Muscle of arm (tissue), 12 donors: ENCODE measurements around the gene RAB44. TPM values are rescaled to one million over a fixed set of nuclear protein-coding genes. Genes with fewer than 3 reads are reported as not detected.
"Not testable (repeated sequence)": the region's sequence is repeated elsewhere in the genome, so short reads cannot be mapped to it uniquely, and the experiment has no call there.

ENCODE experiments used
- DNase-seq: peaks from one replicate; pipeline ENCODE4 v3.0.0-alpha.2; 2013
- polyA plus RNA-seq, 12 donors: library from polyadenylated mRNA; unstranded; fragments of 120-200 nt; gene quantifications; one replicate each; pipeline ENCODE4 v1.2.1, GENCODE V29; 2013; ENCODE audit not compliant: insufficient read length in 12 of 12

RAB44 gene
- polyA plus RNA-seq, 12 donors: 0.04 to 0.50 (median 0.10) TPM; not detected in 4

DNA sequence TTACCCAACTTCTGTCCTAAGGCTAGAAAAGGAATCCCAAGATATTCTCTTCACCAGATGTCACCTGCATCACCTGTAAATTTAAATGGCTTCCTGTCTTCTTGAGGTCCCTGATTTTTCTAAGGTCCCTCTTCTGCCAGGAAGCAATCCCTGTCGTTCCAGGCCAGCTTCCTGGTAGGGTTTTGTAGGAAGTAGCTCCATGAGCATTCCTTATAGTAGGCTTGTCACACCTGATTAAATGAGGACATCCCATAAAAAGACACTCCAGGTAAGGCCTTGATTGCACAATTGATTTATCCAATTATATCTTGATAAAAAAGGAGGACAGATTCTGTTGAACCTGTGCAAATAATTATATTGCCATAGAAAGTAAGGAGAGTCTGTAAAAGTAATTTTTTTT lies 8.7 kb downstream of the RAB44 start:
- no peak for DNase-seq

DNA sequence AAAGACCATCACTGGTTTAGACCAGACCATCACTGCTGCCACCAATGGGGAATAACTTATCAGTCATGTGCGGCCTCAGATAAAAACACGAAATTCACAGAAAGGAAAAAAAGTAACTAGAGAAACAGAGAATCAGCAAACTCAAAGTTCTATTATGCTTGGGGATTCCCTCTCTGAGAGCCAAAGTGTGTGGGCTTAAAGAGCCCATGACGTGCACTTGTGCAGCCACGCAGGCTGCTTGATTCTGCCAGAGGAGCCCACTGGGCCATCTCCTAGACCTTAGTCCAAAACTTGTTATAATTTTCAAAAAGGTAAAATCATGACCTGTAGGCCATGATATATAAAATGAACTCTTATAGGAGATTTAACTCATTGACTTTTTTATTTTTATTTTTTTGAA lies 15.2 kb downstream of the RAB44 start:
- DNase-seq: no peak

DNA sequence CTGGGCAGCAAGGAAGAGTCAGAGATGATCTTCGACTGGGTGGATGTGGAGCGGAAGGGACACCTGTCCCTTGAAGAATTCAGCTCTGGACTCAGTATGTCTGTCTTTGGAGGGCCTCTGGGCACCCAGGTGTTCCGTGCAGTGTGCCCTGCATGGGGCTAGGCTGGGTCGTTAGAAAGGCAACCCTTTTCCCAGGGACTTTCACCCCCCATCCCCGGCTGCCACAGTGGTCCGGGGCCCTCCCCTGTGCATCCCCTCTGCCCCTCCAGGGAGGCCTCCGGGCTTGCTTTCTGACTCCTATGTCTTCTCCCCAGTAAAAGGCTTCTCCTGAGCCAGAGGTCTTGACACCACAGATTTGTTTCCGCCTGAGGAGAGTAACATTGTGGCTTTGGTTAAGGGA lies 16.2 kb downstream of the RAB44 start:
- DNase-seq: no peak

DNA sequence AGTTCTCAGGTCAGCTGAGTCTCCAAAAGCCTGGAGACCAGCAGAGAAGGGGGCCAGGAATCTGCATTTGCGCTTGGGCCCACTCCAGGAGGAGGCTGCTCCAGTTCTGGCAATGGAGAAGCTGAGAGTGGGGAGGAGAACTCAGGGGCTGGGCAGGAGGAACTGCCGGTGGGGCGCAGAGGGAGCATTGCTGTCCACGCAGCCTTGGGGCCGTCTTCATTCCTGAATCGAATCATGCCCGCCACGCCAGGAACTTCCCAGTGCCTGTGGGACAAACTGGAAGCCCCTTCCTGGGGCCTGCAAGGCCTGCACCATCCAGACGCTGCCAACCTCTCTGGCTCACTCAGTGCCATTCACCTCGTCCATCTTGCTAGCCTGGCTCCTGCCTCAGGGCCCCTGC lies 16.9 kb downstream of the RAB44 start:
- DNase-seq: no peak

DNA sequence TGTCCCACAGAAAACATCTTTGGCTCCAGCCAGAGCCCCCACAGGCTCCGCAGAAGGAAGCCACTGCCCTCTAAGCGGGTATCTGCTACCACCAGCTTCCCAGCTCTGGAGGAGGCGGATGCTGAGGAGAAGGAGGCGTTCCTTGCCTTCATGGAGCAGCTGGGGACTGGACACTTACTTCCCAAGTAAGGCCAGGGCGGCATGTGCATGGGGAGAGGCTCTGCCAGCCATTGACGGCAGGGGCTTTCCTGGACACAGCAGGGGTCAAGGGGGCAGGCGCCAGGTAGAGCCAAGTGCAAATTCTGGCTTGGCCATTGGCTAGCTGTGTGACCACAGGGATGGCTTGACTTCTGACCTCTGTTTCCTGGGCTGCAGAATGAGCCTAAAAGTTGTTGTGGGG lies 17.8 kb downstream of the RAB44 start:
- DNase-seq: no peak

DNA sequence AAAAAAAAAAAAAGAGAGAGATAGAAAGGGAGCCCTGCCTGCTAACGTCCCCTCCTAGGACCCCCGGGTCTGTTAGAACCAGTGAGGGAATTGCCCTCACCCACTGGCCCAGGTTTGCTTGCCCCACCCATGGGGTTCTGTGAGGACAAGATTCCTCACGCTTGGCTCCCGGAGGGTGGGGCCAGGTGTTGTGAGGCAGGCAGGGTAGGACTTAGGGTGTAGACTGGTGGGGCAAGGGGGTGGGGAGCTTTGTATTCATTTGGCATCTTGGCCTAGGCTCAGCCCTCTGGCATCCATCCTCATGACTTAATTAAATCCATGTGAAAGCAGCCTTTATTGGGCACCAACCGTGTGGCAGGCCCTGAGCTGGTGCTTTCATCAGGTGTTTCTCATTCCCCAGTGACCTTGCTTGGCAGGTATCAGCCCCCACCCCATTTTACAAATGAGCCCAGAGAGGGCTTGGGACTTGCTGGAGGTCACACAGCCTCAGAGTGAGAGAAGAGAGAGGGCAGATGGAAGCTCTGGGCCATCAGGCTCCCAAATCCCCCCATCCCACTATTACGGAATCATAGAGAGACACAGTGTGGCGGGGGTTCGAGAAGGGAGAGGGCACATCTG lies 19.0 kb downstream of the RAB44 start:
- DNase-seq: no peak

DNA sequence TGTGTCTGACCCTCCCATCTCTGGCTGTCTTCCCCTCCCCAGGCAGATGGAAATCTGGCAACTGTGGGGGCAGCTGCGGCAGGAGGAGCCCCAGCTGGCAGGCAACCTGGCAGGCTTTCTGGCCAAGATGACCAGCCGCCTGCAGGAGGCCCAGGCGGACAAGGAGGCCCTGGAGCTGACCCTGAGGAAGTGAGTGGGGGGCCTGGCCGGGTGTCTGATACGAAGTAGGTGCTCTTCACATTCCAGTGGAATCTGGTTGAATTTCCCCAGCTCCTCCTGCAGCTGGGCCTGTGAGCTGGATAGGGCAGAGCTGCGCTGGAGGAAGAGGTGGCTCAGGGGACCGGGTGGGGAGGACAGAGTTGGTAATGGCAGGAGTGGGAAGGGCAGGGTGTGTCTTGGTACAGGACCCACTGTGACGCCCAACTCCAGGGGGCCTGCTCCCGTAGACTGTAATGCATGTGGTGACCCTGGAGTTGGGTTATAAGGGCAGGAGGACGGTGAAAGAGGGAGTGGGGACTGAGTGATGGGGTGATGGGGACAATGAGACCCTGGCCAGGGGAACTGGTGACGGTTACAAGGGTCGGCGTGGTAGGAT lies 19.7 kb downstream of the RAB44 start:
- no peak for DNase-seq

DNA sequence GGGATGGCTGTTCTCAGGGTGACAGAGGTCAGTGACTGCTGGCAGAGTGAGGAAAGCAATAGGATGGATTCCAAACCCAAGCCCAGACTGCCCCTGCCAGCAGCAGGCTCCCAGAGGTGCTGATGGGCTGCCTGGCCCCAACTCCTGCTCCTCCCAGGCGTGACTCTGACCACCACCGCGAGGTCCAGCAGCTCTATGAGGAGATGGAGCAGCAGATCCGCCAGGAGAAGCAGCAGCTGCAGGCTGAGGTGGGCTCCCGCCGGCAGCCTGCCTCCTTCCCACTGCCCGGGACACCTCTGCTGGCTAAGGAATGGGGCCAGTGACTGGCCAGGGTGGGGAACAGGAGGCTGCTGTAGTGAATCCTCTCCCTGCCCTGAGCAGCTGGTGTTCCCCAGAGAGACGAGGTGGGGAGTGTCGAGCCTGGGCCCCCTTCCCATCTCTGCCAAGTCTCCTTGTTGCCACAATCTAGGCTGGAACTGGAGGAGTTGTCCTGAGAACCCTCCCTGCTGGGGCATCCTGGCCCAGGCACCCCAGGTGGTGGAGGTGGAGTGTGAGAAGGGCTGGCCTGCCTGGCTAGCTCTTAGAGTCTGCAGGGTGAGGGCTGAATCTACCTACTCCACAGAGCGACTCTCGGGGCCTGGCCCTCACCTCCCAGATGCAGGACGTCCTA lies 20.4 kb downstream of the RAB44 start:
- no peak for DNase-seq

DNA sequence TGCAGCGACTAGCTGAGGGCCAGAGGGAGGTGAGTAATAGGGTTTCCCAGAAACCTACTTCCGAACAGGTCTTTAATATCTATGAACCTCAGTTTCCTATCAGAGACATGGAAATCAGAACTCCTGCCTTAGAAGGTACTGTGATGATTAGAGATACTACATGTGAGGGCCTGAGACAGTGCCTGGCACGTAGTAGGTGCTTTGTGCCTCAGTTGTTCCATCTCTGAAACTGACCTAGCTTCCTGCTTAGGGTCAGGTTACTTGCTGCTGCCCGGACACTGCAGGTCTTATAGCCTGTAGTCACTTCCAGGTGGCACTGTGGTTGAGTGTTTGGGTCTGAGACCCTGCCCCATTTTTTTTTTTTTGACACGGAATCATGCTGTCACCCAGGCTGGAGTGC lies 20.9 kb downstream of the RAB44 start:
- no peak for DNase-seq

DNA sequence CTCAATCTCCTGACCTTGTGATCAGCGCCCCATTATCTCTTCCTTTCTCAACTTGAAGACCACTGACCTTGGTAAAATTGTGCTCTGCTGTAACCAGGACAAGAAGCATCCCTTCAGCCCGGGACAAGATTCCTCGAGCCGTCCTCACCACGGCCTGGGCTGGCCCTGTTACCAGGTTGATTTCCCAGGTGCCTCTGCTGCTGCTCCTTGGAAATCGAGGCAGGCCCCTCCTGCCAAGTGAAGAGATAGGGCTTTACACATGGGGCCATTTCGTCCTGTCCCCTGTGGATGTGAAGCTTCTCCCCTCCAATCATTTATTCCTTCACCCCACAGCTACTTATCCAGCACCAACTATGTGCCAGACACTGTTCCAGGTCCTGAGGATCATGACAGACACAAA lies 21.5 kb downstream of the RAB44 start:
- DNase-seq: no peak

DNA sequence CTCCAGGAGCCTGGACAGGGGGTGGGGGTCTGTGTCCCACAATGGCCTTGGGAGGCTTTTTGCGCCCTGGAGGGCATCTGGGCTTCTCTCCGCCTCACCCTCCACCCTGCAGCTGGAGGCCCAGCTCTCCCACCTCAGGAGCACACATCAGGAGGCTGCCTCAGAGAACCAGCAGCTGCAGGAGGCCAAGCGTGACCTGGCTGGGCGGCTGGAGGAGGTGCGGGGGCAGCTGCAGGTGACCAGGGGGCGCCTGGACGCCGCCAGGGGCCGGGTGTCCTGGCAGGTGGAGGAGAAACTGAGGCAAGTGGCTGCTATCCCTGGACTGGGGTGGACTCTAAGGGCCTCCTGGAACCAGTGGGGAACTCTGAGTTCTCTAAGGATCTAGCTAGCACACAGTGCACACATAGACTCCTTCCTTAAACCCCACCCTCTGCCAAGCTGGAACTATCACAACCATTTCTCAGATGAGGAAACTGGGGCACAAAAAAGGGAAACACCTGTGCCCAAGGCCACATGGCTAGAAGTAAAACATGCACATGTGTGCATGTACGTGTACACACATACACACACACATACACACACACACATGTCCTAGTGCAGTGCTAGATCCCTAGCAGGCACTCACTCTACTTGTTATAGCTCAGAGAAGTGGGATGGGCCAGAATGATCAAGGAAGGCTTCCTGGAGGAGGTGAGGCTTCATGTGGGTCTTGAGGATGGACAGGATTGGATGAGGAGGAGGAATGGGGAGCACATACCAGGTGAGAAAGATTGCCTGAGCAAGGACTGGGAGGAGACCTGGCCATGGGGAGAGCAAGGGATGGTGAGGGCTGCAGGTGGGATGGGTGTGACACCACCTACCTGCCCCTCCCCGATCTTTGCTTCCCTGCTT lies 22.9 kb downstream of the RAB44 start:
- DNase-seq: no peak

DNA sequence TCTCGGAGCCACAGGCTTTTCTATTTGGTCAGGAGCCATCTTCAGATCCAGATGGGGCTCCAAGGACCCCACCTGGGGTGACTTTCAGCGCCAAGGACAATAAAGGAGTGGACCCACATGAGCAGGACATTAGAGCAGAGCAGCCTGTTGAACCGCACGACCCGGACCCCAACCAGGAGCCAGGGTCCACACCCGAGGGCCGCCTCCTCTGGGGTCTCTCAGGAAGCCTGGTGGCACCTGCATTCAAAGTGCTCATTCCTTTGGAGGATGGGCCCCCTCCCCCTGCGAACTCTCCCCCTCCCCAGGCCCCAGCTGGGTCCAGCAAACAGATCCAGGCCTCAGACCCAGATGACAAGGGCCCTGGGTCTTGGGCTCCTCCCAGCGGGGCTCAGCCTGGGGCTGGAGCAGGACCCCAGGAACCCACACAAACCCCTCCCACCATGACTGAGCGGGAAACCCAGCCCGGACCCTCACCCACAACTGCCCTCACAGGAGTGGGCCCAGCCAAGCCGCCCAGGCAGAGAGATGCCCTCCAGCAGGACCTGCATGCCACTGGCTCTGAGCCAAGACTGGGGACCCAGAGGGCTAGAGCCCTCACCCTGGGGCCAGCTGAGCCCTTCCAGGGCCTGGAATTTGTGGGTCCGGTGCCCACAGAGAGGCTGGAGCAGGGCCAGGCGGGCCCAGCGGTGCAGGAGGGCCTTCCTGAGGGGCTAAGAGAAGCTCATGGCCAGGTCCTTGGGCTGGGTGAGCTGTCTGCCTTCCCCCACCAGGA lies 23.9 kb downstream of the RAB44 start:
- DNase-seq: no peak

DNA sequence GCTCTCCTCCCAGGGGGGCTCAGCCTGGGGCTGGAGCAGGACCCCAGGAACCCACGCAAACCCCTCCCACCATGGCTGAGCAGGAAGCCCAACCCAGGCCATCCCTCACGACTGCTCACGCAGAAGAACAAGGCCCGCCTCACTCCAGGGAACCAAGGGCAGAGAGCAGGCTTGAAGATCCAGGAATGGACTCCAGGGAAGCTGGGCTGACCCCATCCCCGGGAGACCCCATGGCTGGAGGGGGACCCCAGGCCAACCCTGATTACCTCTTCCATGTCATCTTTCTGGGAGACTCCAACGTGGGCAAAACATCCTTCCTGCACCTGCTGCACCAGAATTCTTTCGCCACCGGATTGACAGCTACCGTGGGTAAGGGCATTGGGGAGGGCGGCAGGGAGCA lies 24.7 kb downstream of the RAB44 start:
- DNase-seq: no peak

DNA sequence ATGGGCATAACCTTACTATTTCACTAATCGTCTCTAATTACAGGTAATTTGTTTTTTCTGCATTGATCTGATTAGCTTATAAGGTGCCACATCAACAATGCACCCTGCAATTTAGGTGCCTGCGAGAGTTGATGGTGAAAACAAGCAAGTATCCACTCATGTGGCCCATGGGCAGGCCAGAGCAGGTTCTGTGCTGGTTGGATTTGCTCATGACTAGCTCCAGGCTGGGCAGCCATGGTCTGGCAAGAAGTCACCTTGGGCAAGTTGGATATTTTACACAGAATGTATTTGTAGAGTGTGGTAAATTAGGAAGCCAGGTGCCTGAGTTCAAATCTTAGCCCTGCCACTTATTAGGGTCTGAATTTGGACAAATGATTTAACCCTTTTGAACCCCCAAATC lies 25.3 kb downstream of the RAB44 start:
- DNase-seq: no peak

DNA sequence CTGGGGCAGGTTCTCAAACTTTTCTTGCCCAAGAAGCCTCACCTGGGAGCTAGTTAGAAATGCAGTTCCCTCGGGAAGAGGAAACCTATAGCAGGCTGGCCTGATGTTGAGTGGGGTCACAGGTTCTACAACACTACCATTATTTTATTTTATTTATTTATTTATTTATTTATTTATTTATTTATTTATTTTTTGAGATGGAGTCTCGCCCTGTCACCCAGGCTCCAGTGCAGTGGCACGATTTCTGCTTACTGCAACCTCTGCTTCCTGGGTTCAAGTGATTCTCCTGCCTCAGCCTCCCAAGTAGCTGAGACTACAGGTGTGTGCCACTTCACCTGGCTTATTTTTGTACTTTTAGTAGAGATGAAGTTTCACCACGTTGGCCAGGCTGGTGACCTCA lies 26.4 kb downstream of the RAB44 start:
- not testable (repeated sequence) for DNase-seq

DNA sequence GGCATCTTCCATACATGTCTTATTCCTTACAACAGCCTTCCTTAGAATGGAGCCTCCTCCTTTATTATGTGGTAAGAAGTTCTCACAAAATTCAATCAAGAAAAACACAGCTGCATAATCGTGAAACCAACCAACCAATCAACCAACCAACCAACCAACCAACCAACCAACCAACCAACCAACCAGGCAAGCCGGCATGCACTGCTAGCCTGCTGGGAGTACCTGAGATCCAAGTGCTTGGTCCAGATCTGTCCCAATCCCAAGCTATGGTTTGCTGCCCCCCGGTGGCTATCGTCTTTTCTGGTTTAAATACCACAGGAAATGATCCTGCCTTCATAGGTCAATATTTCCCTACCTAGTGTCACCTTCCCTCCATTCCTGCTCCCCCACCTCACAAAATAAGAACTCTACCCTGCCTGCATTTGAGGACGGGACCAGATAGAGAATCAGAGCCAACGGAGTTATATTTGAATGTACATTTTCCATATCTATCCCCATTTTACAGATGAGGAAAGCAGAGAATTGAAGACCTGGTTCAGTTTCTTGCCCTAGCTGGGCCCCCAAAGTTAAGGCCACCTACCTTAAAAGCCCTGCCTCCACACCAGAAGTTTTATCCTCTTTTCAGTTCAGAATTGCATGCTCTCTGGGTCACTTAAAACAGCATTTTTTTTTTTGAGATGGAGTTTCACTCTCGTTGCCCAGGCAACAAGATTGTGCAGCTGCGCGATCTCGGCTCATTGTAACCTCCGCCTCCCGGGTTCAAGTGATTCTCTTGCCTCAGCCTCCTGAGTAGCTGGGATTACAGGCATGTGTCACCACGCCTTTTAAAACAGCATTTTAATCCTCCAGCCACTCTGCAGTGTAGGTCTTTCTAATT lies 27.1 kb downstream of the RAB44 start:
- no peak for DNase-seq

DNA sequence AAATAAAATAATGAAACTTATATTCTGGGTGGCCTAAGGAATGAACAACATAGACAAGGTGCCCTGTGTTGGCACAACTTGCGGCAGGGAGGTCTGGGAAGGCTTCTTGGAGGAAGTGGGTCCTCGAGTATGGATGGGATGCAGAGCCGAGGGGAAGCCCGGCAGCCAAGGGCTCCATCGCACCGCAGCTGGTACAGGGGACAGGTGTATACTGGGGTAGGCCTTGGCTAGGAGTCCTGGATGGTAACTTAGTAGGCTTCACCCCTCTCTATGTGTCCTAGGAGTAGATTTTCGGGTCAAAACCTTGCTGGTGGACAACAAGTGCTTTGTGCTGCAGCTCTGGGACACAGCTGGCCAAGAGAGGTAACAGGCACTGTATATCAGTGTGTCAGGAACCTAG lies 28.0 kb downstream of the RAB44 start:
- no peak for DNase-seq

DNA sequence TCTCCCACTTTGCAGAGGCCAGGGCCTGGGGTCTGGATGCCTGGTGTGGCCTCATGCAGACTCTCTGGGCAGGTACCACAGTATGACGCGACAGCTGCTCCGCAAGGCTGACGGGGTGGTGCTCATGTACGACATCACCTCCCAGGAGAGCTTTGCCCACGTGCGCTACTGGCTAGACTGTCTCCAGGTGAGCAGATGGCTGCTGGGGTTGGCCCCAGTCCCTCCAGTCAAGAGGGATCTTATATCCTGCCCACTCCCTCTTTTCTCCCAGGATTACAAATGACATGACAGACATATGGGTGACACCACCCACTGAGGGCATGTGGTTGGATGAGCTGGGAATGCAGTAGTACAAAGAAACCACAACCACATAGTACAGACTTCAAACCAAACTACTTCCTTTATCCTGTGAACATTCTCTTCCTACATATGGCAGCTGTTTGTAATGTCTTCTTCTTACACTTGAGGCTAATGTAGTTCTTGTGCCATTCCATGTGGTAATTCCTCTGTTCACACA lies 29.9 kb downstream of the RAB44 start:
- no peak for DNase-seq

DNA sequence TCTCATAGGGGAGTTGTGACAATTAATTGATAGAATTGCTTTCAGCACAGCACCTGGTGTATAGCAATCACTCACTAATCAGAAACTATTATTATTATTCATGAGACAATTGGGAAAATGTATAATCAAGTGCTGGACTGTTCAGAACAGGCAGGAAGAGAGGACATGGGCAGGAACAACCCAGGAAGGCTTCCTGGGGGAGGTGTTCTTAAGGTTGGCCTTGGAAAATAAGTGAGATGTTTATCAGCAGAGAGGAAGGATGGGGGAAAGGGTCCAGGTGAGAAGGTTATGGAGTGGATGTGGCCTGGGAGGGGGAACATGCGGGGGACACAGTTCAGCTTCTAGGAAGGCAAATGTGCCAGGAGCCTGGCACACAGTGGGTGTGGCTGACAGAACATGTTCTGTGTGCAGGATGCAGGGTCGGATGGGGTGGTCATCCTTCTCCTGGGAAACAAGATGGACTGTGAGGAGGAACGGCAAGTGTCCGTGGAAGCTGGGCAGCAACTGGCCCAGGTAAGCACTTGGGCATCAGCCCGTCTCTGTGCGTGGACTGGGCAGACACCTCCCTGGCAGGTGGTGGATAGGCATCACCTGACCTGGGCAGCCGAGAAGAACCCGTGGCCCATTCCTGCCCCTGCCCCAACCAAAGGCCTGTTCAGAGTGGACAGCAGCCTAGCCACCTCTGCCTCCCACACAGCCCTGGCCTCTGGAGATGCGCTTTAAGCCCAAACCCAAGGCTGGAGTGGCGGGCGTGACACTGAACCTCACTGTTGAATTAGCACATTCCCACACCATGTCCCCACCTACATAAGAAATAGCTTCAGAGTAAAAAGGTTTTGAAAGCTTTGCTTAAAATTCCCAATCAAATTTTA lies 30.9 kb downstream of the RAB44 start:
- DNase-seq: no peak

DNA sequence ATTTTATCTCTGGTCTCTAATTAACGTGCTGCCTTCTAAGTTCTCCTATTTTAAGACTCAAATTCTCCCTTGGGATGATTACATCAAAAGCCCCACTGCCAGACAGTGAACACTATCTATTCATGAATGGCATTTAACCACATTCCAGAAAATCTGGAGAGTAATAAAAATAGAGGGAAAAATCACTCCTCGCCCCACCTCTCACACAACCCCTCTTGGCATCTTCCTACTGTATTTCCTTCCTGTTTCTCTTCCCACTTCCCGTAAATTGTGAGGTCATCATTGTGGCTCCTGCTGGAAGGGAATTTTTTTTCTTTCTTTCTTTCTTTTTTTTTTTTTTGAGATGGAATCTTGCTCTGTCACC lies 31.5 kb downstream of the RAB44 start:
- DNase-seq: no peak
